GM04503 (cell line): ENCODE results near the gene KRT78.
"Not testable (repeated sequence)": the region's sequence is repeated elsewhere in the genome, so short reads cannot be mapped to it uniquely, and the experiment has no call there.

Source experiments
- DNase-seq: peaks from one replicate; pipeline ENCODE4 v3.0.0-alpha.2; 2012; ENCODE audit warnings: low read depth

Gene KRT78, protein sequence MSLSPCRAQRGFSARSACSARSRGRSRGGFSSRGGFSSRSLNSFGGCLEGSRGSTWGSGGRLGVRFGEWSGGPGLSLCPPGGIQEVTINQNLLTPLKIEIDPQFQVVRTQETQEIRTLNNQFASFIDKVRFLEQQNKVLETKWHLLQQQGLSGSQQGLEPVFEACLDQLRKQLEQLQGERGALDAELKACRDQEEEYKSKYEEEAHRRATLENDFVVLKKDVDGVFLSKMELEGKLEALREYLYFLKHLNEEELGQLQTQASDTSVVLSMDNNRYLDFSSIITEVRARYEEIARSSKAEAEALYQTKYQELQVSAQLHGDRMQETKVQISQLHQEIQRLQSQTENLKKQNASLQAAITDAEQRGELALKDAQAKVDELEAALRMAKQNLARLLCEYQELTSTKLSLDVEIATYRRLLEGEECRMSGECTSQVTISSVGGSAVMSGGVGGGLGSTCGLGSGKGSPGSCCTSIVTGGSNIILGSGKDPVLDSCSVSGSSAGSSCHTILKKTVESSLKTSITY

DNA sequence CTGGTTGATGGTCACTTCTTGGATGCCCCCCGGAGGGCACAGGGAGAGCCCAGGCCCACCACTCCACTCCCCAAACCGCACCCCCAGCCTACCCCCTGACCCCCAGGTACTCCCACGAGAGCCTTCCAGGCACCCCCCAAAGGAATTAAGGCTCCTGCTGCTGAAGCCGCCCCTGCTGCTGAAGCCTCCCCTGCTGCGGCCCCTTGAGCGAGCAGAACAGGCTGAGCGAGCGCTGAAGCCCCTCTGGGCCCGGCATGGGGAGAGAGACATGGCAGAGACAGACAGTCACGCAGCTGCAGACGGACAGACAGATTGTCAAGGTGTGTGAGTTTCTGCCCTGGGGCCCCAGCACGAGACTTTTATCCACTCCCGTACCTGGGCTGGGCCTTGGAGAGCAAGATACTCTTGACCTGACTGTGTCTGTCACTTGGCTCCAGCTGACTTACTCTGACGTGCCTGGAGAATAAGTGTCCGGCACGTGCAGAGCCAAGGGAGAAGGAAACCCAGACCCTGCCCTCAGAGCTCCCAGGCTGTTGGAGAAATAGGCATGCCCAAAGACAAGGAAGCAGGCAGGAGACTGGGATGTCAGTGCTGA is at the start of gene KRT78:
TSS of gene KRT78 (minus strand) at position 334 of the 595 bp plus-strand sequence. CDS start at position 270, 64 bp downstream.
- DNase-seq, result no peak

DNA sequence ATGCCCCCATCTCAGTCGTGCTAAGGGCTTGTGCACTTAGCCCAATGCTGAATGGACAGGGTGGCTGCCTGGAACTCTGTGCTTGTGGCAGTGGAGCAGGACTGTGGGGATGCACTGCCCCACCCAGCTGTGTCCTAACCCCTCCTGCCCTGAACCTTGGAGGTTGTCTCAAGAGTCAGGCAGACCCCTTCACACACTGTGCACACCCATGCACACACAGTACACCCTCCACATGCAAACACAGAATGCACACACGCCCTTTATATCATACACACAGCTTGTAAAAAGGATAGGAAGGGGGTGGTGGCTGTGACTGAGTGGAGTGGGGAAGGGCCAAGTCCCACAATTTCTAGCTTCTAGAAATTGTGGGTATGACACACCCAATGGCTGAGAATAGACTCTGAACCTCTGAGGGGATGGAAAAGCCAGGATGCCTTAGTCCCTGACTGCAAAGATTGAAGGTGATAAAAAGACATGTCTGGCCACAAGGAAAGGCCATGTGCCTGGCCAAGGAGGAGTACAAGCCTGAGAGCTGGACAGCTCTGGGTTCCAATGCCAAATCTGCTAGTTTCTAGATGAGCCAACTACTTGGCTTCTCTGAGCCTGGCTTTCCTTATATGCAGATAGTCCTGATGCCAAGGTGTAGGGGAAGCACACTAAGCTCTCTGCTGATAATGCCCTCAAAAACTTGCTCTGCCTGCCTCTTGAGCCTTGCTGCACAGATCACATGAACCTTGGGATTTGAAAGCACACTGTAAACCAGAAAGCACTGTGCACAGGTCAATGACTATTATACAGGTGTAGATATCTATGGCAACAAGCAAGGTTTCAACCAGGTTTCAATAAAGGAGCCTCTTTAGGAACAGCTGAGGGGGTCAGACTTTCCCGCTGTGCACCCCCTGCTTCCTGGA is 47.7 kb upstream of the KRT78 start:
- DNase-seq, result no peak

DNA sequence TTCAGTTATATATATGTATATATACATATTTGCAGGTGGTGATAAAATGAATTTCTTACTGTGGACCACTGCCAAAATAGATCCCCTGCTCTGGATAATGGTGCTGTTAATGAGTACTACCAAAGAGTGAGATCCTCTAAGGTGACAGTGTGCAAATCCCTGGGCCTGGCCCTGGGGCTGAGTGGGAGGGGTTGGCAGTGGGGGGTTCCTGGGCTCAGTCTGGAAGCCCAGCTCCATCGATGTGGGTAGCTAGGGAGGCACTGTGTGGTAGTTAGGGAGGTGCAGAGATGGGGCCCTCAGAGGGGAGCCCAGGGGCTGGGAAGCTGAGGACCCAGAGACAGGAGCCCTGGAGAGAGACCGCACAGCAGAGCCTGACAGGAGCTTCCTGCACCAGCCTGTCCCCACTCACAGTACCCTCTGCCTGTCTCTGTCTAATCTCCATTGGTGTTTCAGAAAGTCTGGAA is 47.0 kb upstream of the KRT78 start:
- no peak for DNase-seq

DNA sequence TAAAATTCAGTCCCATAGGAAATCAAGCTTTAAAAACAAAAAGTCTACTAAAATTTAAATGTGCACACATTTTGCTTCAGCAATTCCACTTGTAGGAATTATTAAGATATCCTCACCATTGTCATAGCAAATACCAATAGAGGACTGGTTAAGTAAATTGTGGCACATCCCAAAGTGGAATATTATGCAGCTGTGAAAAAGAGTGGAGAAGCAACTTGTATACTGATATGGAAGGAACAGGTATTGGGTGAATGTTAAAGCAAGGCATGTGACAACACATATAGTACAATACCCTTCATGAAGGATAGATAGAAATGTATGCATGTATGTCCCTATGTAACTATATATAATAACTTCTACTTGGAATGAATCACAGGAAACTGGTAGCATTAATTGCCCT is 44.2 kb upstream of the KRT78 start:
- DNase-seq, result no peak

DNA sequence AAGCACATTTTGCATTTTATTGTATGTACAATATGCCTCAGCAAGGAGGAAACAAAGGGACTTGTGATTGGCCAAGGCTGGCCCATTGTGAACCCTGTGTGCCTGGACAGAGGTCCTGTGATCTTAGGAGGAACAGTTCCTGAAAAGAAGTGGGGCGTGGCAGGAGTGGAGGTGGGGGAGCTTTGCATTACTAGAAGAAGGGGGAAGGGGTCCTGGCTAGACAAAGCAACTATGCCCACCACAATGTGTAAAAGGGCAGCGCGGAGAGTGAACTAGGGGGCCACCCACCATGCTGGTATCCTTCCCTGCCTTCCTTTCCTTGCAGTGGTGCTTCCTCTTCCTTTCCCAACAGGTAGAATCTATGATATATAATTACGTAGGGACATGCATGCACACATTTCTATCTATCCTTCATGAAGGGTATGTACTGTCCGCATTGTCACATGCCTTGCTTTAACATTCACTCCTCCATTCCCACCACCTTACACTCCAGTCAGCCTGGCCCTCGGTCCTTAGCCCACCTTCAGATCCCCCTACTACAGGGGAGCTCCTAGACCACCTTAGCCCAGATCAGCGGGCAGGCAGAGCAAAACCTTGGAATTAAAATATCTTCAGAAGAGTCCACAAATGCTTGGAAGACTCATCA is 43.5 kb upstream of the KRT78 start:
- DNase-seq, result no peak

DNA sequence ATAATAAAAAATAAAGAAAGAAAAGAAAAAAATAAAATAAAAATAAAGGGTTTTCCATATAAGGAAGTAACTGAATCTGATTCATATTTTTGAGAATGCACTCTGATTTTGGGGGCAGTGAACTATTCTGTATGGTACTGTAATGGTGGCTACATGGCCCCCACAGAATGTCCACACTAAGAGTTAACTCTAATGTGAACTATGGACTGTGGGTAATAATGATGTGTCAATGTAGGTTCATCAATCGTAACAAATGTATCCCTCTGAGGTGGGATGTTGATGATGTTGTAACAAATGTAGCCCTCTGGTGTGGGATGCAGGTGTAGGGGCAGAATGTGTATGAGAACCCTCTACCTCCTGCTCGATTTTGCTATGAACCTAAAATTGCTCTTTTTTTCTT is 42.2 kb upstream of the KRT78 start:
- no peak for DNase-seq

DNA sequence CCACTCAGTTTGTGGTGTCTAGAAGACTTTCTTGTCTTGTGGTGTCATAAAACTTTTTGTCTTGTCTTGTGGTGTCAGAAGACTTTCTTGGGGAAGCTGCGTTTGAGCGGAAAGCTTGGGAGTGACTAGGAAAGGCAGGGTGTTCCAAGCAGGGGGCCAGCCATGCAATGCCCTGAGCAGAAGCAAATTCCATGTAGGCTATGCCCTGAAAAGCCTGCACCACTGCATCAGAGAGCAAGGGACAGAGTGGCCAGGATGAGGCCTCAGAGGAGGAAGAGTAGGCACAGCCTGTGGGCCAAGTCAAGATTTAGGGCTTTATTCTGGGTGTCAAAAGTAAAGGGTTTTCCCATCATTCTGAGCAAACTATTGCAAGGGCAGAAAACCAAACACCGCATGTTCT is 41.6 kb upstream of the KRT78 start:
- no peak for DNase-seq

DNA sequence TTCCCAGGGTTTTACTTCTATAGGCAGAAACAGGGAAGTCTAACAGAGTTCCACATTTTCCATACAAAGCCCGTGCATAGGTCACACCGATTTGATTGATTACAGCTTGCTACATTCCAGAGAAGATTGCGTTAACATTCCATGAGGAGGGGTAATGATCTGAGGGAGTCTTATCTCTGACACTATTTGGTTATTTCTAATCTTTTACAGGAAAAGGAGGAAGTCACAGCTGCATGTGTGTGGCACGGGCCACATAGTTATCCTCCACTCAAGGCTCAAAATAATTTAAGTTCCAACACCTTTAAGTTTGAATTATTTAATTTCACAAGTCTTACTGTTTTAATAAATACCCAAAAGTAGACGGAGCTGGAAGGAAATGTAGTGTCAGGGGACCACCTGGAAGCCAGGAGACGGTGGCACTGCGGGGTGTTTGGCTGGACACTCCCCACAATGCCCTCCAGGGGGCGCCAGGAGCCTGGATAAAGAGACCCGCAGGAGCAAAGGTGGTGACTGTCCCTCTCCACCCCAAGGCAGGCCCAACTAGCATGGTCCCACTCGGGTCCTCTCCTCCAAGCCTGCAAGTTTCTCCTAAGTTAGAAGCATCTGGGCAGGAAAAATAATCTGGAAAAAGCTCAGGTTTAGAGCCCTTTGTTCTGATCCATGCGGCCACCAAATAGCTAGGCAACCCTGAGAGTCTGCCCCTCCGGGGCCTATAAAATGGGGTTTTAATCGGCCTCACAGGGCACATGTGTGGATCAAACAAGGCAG is 35.9 kb upstream of the KRT78 start:
- DNase-seq, result no peak

DNA sequence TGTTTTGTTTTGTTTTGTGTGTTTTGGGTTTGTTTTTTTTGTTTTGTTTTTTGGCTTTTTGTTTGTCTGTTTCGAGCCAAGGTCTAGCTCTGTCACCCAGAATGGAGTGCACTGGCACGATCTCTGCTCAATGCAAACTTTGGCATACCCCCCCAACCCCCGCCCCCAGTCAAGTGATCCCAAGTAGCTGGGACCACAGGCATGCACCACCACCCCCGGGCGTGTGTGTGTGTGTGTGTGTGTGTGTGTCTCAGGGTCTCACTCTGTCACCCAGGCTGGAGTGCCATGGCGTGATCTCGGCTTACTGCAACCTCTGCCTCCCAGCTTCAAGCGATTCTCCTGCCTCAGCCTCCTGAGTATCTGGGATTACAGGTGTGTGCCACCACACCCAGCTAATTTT is 31.7 kb upstream of the KRT78 start:
- not testable (repeated sequence) for DNase-seq

DNA sequence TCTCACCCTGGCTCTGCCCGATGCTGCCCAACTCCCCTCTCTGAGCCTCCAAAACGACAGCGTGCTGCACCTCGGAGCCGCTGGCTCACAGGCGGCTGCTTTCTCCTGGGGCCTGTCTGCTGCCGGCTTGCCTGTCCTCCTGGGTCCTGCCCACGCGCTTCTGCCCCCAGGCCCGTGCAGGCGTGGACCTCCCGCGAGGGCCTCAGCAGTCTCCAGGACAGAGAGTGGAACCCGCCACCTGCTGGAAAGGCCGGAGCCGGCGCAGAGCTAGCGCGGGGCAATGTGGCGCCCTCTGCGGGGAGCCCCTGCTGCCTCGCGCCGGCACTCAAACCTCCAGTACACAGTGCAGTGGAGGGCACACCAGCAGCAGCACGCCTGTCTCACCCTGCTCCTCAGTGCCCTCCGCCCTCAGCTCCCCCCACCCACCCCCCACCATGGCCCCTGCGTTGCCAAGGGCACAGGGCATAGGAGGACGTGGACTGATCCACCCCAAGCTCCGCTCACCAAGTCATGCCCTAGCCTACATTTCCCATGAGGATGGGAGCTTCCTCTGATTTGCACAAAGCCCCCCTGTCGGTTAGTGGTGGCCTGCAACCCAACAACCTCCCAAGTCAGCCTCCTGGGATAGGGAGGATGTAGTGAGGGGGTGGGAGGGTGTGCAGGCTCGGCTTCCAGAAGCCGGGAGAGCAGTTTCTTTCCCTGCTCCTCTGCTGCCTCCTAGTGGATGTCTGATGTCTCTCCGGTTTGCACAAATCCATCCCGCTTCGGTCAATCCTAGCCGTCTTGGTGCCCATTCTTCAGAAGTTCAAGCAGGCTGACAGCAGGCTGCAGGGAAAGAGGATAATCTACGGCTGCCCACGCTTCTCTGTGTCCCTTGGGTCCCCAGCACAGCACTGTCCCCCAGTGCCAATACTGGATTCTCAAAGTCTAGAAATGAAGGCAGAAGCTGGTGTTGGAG is 30.9 kb upstream of the KRT78 start:
- no peak for DNase-seq

DNA sequence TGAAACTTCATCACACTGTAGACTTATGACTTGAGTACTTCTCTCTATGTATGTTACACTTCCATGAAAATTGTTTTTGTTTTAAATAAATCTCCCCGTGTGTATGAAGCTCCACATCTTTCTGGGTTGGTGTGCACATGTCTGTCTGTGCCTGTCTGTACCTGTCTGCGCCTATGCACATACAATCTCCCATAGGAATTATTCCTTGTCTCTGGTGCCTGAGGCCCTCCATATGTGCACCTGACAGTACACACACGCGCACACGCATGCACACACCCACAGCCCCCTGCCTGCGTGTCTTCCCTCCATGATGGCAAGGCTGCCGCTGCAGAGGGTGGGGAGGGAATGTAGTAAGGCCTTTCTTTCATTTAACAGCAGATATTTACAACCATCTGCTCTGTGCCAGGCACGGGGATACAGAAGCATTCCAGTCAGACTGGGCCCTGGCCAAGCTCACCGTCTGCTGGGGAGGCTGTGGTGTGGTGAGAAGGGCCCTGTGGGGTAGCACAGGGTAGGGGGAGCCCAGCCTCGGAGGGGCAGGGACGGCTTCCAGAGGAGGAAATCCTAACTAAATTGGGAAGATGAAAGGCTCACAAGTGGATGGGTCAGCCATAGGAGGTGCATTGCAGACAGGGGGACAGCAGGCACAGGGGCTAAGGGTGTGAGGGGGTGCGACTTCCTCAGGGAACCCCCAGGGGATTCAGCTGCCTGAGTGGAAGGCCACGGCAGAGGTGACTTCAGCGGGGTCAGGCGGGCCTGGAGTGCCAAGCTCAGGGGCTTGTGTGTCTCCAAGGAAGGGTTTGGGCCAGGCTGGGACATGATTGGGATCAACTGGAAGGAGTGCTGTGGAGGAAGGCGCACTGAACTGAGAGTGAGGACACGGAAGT is 30.0 kb upstream of the KRT78 start:
- DNase-seq, result no peak

DNA sequence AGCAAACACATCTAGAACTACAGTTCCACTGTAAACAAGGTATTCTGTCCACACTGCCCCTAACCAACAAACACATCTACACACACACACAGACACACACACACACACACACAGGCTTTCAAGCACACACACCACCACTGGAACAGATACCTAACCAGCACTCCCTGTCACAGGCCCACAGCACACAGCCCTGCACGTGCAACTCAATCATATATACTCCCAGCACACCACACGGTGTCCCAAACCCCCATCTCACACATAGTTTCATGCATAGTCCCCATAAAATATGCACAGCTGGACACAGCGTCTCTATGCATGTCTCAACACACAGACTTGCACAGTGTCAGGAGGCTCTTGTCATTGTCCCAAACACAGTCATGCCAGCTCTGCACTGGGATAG is 28.4 kb upstream of the KRT78 start:
- DNase-seq, result no peak

DNA sequence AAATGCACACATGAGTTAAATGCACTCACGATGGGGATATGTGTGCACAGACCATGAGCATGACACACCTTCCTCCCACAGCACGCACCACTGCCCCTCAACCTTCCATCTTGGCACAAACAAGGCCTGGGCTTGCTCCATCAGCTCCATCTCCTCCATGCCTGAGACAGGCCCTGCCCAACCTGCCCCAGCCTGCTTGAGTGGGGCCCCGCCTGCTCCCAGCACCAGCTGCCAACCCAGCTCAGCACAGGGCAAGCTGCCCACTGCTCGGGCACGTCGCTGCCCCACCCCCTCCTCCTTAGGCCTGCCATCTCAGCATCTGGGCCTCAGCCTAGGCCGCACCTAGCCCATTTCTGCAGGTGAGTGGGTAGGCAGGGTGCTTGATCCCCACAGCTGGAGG is 27.6 kb upstream of the KRT78 start:
- no peak for DNase-seq

DNA sequence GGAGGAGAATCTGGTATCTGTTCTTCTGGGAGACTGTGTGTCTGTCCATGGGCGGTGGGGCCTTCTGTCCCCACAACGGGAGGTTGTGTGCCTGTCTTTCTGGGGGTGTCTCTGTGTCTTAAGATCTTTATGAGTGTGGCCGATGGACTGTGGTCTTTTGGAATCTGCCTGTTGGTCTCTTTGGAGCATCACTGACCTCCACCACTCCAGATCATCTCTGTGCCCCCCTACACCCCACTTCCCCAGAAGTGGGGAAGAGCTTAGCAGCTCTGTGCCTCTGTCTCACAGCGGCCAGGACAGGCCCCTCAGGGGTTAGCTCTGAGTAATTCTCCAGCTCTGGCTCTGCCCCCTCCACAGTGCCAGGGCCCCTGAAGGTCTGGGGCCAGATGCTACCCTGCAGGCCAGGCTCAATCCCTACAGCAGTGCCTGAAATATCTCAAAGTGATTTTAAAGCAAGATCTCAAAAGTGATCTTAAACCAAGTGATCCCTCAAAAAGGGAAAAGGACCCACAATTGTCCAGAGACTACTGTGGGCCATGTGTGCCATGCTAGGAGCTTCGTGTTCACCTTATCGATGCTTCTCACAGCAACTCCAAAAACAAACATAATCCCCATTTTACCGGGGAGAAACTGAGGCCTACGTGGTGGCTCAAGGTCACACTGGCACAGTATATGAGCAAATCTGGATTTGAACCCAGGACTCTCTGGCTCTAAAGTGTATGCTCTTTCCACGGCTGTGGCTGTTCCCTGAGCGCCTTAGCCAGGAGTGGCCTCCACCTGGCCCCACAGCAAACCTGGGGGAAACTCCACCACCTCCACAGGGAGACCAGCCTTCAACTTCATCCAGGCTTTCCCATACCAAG is 26.0 kb upstream of the KRT78 start:
- DNase-seq, result no peak

DNA sequence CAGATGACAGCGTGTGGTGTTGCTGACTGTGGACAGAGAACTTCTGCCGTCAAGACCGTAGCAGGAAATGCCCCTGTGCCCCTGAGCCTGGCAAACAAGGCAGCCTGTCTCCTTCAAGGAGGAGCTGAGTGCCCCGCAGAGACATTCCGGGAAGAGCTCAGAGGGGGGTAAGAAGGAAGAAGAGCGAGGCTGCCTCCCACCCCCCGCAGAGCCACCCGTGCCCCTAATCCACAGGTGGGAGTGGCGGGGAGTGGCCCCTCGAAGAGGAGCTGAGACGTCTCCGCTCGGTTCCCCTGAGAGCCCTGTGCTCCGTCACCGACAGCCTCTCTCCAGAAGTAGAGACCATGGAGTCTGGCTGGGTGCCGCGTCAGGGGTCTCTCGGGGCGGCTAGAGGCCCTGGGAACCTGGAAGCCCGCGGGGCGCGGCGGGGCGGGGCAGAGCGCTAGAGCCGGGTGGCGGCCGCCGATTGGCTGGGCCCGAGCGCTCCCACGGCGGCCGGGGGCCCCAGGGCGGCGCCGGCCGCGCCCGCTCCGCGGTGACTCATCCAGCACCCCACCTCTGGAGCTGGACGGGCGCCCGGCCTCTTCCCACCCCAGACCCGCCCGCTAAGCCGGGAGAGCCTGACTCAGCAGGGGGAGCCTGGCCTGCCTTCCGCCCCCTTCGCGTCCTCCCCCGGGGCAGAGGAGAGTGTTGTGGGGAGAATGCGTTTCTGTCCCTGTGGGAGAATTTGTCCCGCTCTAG is 25.2 kb upstream of the KRT78 start:
- DNase-seq, result peak; percentile 69

DNA sequence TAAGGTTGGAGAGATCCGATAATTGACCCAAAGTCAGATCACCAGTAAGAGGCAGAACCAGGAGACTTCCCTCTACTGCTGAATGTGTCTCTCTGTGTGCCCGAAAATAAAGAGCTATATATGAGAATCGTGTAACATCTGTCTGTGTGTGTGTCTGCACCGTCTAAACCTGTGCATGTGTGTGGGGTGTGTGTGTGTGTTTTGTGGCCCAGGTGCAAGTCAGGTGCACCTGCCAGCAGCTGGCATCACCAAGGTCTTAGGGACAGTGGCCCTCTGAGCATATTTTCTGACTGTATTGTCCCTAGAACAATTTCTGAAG is 24.7 kb upstream of the KRT78 start:
- DNase-seq, result no peak

DNA sequence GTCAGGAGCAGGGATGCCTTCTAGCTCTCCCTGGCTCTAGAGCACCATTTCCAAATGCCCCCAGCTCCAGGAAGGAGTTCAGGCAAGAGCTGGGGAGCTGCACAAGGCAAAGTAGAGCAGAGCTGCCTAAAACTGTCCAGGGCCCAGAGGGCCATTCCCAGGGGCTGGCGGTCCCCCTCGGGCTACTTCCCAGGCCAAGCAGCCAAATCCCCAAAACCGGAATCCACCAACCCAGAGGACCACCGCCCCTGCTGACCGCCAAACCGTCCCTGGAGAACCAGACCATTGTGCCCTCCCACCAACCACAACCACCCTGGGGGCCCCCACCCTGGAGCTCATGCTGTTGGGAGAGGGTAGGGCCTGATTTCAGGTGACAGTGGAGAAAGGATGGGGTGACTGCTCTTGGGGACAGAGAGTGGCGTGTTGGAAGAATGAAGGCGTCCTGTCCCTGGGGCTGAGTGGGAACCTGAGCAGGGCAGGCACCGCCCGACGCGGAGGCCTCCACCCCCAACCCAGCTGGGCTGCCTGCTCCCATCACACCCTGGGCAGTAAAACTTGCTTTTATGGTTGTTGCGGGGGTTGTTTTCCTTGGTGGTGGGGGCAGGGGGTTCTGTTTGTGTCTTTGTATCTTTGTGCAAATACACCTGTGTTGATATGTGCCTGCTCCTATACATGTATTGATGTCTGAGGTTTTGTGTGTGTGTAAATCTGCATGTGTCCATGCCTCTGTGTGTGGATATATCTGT is 24.0 kb upstream of the KRT78 start:
- no peak for DNase-seq
